Astrocyte (in vitro differentiated cells and primary cell): ENCODE measurements around the gene CDKAL1.

Experiments used
- EZH2 ChIP-seq: IDR thresholded peaks from 2 replicates; pipeline ENCODE4 v1.6.1; 2012; ENCODE audit warnings: mild to moderate bottlenecking, low read length, inconsistent platforms; ENCODE audit not compliant: insufficient read depth
- TF ChIP-seq, protein P1 (sequence below): IDR thresholded peaks from 2 replicates; pipeline ENCODE4 v1.5.1; 2011; ENCODE audit warnings: low read depth, mild to moderate bottlenecking, inconsistent platforms, low read length, moderate library complexity; ENCODE audit not compliant: insufficient read depth

DNA sequence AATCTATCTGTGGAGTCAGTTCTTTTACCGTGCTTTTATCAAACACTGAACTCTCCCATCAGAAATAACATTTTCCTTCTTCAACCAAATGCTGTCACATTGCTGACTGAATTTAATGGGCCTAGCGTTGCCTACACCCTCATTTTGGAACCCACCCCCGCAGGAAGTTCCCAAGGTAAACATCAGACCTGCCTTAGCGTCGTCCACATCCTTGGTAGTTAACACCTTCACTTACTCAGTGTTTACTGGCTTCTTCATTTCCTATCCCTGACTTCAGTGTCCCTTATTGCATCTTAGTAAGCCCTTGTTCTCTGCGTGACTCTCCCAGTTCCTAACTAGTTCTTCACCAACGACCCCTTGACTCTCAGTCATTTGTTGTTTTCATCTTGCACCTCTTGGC, 567.9 kb downstream of the CDKAL1 start:
- TF ChIP-seq, protein P1, sequence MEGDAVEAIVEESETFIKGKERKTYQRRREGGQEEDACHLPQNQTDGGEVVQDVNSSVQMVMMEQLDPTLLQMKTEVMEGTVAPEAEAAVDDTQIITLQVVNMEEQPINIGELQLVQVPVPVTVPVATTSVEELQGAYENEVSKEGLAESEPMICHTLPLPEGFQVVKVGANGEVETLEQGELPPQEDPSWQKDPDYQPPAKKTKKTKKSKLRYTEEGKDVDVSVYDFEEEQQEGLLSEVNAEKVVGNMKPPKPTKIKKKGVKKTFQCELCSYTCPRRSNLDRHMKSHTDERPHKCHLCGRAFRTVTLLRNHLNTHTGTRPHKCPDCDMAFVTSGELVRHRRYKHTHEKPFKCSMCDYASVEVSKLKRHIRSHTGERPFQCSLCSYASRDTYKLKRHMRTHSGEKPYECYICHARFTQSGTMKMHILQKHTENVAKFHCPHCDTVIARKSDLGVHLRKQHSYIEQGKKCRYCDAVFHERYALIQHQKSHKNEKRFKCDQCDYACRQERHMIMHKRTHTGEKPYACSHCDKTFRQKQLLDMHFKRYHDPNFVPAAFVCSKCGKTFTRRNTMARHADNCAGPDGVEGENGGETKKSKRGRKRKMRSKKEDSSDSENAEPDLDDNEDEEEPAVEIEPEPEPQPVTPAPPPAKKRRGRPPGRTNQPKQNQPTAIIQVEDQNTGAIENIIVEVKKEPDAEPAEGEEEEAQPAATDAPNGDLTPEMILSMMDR: no peak
- no peak for TF ChIP-seq EZH2
